Neuronal stem cell (in vitro differentiated cells): Measurements from ENCODE around the gene IFT57.
A peak's percentile ranks its signal among the peaks of the same experiment; 100 is the strongest.

Experiments
- DNase-seq: peaks from one replicate; pipeline ENCODE4 v3.0.0-alpha.2; 2013; ENCODE audit warnings: low spot score
- H2AFZ ChIP-seq: one replicate; pipeline ENCODE4 v1.6.1; 2013; ENCODE audit warnings: mild to moderate bottlenecking, low read length, inconsistent platforms
- H2AK5ac ChIP-seq: 2 replicates; pipeline ENCODE4 v1.6.1; 2013; ENCODE audit warnings: low read depth, mild to moderate bottlenecking, inconsistent platforms, low read length, moderate library complexity, mixed read lengths
- H2BK120ac ChIP-seq: 2 replicates; pipeline ENCODE4 v1.6.1; 2013; ENCODE audit warnings: low read depth, mild to moderate bottlenecking, inconsistent platforms, low read length, moderate library complexity, mixed read lengths
- H2BK12ac ChIP-seq: one replicate; pipeline ENCODE4 v1.6.1; 2013; ENCODE audit warnings: low read length, inconsistent platforms
- H2BK15ac ChIP-seq: 2 replicates; pipeline ENCODE4 v1.6.1; 2013; ENCODE audit warnings: mild to moderate bottlenecking, low read length, inconsistent platforms, mixed read lengths
- H2BK5ac ChIP-seq: one replicate; pipeline ENCODE4 v1.6.1; 2013; ENCODE audit warnings: inconsistent platforms, mild to moderate bottlenecking, low read length, moderate library complexity
- H3K14ac ChIP-seq: one replicate; pipeline ENCODE4 v1.6.1; 2013; ENCODE audit warnings: low read length, inconsistent platforms
- H3K18ac ChIP-seq: 2 replicates; pipeline ENCODE4 v1.6.1; 2013; ENCODE audit warnings: low read length, inconsistent platforms
- H3K23ac ChIP-seq: 2 replicates; pipeline ENCODE4 v1.6.1; 2013; ENCODE audit warnings: low read depth, mild to moderate bottlenecking, mixed read lengths, low read length, inconsistent platforms; ENCODE audit not compliant: poor library complexity
- H3K27ac ChIP-seq: replicated peaks from 3 replicates; pipeline ENCODE4 v1.5.1; 2013; ENCODE audit warnings: low read length, inconsistent platforms
- H3K27me3 ChIP-seq, 3 experiments: 2 replicates each; pipeline ENCODE4 v1.6.1; 2013; ENCODE audit warnings: low read length in 3 of 3, mild to moderate bottlenecking in 2 of 3, inconsistent platforms in 1 of 3, low read depth in 1 of 3, mixed read lengths in 1 of 3, moderate library complexity in 1 of 3; ENCODE audit not compliant: control insufficient read depth in 3 of 3, insufficient read depth in 3 of 3
- H3K36me3 ChIP-seq, 2 donors: replicated peaks in 1 of 2; 2 replicates each; pipeline ENCODE4 v1.6.1; 2013; ENCODE audit warnings: low read length in 2 of 2; ENCODE audit not compliant: control insufficient read depth in 2 of 2, insufficient read depth in 2 of 2
- H3K4ac ChIP-seq: 2 replicates; pipeline ENCODE4 v1.6.1; 2013; ENCODE audit warnings: inconsistent platforms, mild to moderate bottlenecking, low read length, moderate library complexity
- H3K4me1 ChIP-seq, 2 donors: 1 replicate in 1 of 2; 2 replicates in 1 of 2; pipeline ENCODE4 v1.6.1; 2013; ENCODE audit warnings: low read length in 2 of 2, low read depth in 1 of 2; ENCODE audit not compliant: control insufficient read depth in 2 of 2, insufficient read depth in 1 of 2
- H3K4me2 ChIP-seq: one replicate; pipeline ENCODE4 v1.6.1; 2013; ENCODE audit warnings: mild to moderate bottlenecking, low read length, inconsistent platforms; ENCODE audit not compliant: insufficient read depth, poor library complexity, severe bottlenecking
- H3K4me3 ChIP-seq, 2 donors: 2 replicates each; pipeline ENCODE4 v1.5.1; 2013; ENCODE audit warnings: low read length in 2 of 2, mild to moderate bottlenecking in 2 of 2, inconsistent platforms in 1 of 2, moderate library complexity in 1 of 2
- H3K79me1 ChIP-seq: one replicate; pipeline ENCODE4 v1.6.1; 2013; ENCODE audit warnings: low read depth, mild to moderate bottlenecking, inconsistent platforms, low read length, moderate library complexity
- H3K9ac ChIP-seq: one replicate; pipeline ENCODE4 v1.6.1; 2013; ENCODE audit warnings: mild to moderate bottlenecking, low read depth, low read length, inconsistent platforms; ENCODE audit not compliant: poor library complexity
- H3K9me3 ChIP-seq, 2 donors: replicated peaks in 1 of 2; 2 replicates each; pipeline versions ENCODE3 to v1.6.1; 2013; ENCODE audit warnings: low read length in 2 of 2, mild to moderate bottlenecking in 2 of 2, inconsistent platforms in 1 of 2, low read depth in 1 of 2, mixed read lengths in 1 of 2, moderate library complexity in 1 of 2; ENCODE audit not compliant: control insufficient read depth in 2 of 2, insufficient read depth in 1 of 2
- H4K8ac ChIP-seq: one replicate; pipeline ENCODE4 v1.6.1; 2013; ENCODE audit warnings: low read depth, mild to moderate bottlenecking, inconsistent platforms, low read length, moderate library complexity
- H4K91ac ChIP-seq: one replicate; pipeline ENCODE4 v1.6.1; 2013; ENCODE audit warnings: low read length, low read depth, mild to moderate bottlenecking, inconsistent platforms; ENCODE audit not compliant: poor library complexity
- WGBS, 2 donors: extraction: QIAGEN DNeasy Blood & Tissue Kit; methylation state at CpG; one replicate each; pipeline ENCODE4 v1.1.7; 2013; ENCODE audit warnings: missing lambda C conversion rate in 2 of 2, mixed read lengths in 1 of 2; ENCODE audit not compliant: insufficient read length in 2 of 2, insufficient replicate concordance in 1 of 2; ENCODE audit errors: extremely low coverage in 2 of 2; 5-methylcytosine and 5-hydroxymethylcytosine counted together

IFT57 gene

DNA sequence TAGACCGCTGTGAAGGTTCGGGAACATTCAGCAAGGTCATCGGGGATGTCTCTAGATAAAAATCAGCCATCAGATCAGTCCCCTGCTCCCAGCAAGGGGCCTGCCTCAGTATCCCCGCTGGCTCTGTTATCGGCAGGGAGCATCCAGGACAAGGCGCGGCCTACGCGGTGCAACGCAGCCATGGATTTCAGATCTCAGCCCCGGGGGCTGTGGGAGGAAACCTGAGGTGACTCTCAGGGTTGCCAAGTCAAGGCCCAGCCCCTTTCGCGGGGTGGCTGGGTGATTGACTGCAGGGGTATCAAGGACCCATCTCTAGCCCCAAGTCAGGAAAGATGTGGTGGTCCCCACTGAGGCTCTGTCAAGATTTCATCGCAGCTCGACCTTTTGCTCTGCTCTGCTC is 108.2 kb downstream of the IFT57 start:
- H4K8ac ChIP-seq, result no peak overlapping the region
- peaks cover 0 to 1% of the 10 kb centered on the region in 2 donors for H3K4me1 ChIP-seq
- H2BK120ac ChIP-seq, result peak overlapping the region; percentile 25
- H3K23ac ChIP-seq, result no peak overlapping the region
- no CpG with 5 or more reads among the region's 15 CpGs for WGBS, 2 donors
- H3K4ac ChIP-seq, result no peak overlapping the region
- DNase-seq, result no peak
- no peak overlapping the region for H2BK15ac ChIP-seq
- H3K4me3 ChIP-seq, result no peak overlapping the region
- H2BK5ac ChIP-seq, result no peak overlapping the region
- no peaks in the 10 kb centered on the region for H3K27me3 ChIP-seq
- no peak overlapping the region for H2AK5ac ChIP-seq
- H2AFZ ChIP-seq, result no peak overlapping the region
- H3K36me3 ChIP-seq, result no peaks in the 10 kb centered on the region
- H3K14ac ChIP-seq, result no peak overlapping the region
- H4K91ac ChIP-seq, result no peak overlapping the region
- no peaks in the 10 kb centered on the region for H3K9me3 ChIP-seq
- no peak overlapping the region for H3K4me2 ChIP-seq
- no peak overlapping the region for H3K27ac ChIP-seq
- no peaks in the 10 kb centered on the region for H3K79me1 ChIP-seq
- H3K18ac ChIP-seq, result peak overlapping the region; percentile 38
- no peak overlapping the region for H3K9ac ChIP-seq
- H2BK12ac ChIP-seq, result no peak overlapping the region

DNA sequence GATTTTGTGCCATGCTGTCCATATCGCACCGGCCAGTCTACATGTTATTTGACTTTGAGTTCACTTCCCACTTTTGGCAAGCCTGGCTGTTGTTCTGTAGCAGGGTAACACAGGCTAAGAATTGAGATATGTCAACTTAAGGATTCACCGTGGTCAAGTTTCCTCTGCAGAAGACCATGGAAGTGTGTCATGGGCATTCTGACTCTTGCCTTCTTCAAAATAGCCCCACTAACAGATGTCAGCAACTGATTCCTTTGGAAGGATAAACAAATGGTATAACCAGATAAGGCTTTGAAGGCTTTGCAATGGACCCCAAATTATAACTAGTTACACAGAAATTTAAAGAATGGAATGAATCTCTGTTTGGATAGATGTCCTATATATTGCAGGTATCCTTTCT is 111.3 kb downstream of the IFT57 start:
- Histone ChIP-seq H3K9me3 (no peaks in the 10 kb centered on the region), H4K8ac (no peak overlapping the region), H3K79me1 (no peaks in the 10 kb centered on the region), H3K27ac (no peak overlapping the region), H4K91ac (no peak overlapping the region), H3K27me3 (no peaks in the 10 kb centered on the region), H2BK15ac (no peak overlapping the region), H3K18ac (no peak overlapping the region), H3K4me1 (peaks cover 0 to 1% of the 10 kb centered on the region in 2 donors), H2AFZ (no peak overlapping the region), H3K4me2 (no peak overlapping the region), H2BK5ac (no peak overlapping the region), H3K4me3 (no peak overlapping the region), H2BK120ac (no peak overlapping the region), H3K23ac (no peak overlapping the region), H3K4ac (no peak overlapping the region), H2AK5ac (no peak overlapping the region), H3K9ac (no peak overlapping the region), H3K36me3 (no peaks in the 10 kb centered on the region), H2BK12ac (no peak overlapping the region), H3K14ac (no peak overlapping the region)
- no peak for DNase-seq
- no CpG with 5 or more reads among the region's 3 CpGs for WGBS, 2 donors
